H1 (cell line): ENCODE results near the gene ABCG8.

ENCODE experiments used
- EP300 ChIP-seq, 2 experiments: IDR thresholded peaks; 1 replicate in 1 of 2; 2 replicates in 1 of 2; pipeline ENCODE4 v1.6.1; 2011 to 2012; ENCODE audit warnings: low read depth in 2 of 2, low read length in 2 of 2, mild to moderate bottlenecking in 2 of 2, borderline replicate concordance in 1 of 2, inconsistent platforms in 1 of 2, moderate library complexity in 1 of 2
- FOSL1 ChIP-seq: IDR thresholded peaks from 2 replicates; pipeline ENCODE4 v1.6.1; 2011; ENCODE audit warnings: mild to moderate bottlenecking, low read depth, low read length, moderate library complexity; ENCODE audit not compliant: insufficient read depth
- KDM1A ChIP-seq: fragments of 200-600, 300-600 bp; sonication (generic); IDR thresholded peaks from 2 replicates; pipeline ENCODE4 v1.7.1; 2016; ENCODE audit warnings: mild to moderate bottlenecking, low read length, borderline replicate concordance

DNA sequence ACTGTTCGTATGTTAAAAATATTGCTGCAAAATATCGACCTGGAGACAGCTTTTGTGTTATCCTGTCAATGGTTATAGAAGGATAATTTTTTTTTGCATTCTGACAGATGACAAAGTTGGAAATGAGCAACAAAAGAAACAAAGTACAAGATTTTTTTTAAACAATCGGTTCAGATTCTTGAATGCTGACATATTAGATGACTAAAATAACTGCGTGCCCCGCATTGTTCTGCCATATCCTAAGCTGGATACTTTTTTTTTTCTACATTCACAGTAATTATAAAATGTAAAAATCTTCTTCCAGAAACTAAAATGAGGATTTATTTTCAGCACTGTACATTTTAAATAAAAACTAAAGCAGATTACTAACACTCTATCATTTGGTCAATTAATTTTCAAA is 67.1 kb downstream of the ABCG8 start:
- TF ChIP-seq FOSL1 (no peak), EP300 (IDR thresholded peaks at IDR 0.05; ENCODE audit: borderline replicate concordance in 1 of 2, low read depth in 2 of 2, low read length in 2 of 2) (no peak), KDM1A (no peak)
